ENCODE data around the gene BTN3A1.
A peak's percentile ranks its signal among the peaks of the same experiment; 100 is the strongest.

BTN3A1 gene

GRCh38 chr6:26438000-26438399, 35.9 kb downstream of the BTN3A1 start:
- TF ChIP-seq CTCF (IDR thresholded peaks at IDR 0.05): no peak
- Histone ChIP-seq H3K27me3 (no peaks in the 10 kb centered on the region), H3K27ac (no peak overlapping the region), H3K4me3 (ENCODE audit: low read depth in 1 of 2, low read length in 1 of 2) (no peak overlapping the region), H3K36me3 (no peaks in the 10 kb centered on the region), H3K9me3 (no peaks in the 10 kb centered on the region), H3K4me1 (ENCODE audit: control insufficient read depth in 1 of 2, insufficient read depth in 1 of 2, low read depth in 1 of 2, low read length in 1 of 2) (peaks cover 15 to 24% of the 10 kb centered on the region in 2 experiments)

- Histone ChIP-seq H3K9me3 (no peaks in the 10 kb centered on the region), H3K27me3 (no peaks in the 10 kb centered on the region), H3K27ac (peak overlapping the region; percentile 88), H3K4me3 (ENCODE audit: low read depth in 1 of 2, low read length in 1 of 2) (peak overlapping the region; percentile 54 to 70), H3K36me3 (no peaks in the 10 kb centered on the region), H3K4me1 (ENCODE audit: control insufficient read depth in 1 of 2, insufficient read depth in 1 of 2, low read depth in 1 of 2, low read length in 1 of 2) (peaks cover 15 to 24% of the 10 kb centered on the region in 2 experiments)
- TF ChIP-seq CTCF (IDR thresholded peaks at IDR 0.05): no peak
Measured at GRCh38 chr6:26439151-26440125, 37.4 kb downstream of the BTN3A1 start.

GRCh38 chr6:26440977-26441358, 38.9 kb downstream of the BTN3A1 start:
- TF ChIP-seq CTCF (IDR thresholded peaks at IDR 0.05): no peak
- peak overlapping the region; percentile 88 for H3K27ac ChIP-seq
- no peaks in the 10 kb centered on the region for H3K27me3 ChIP-seq
- H3K4me3 ChIP-seq (ENCODE audit: low read depth in 1 of 2, low read length in 1 of 2): peak overlapping the region; percentile 54 to 70
- H3K4me1 ChIP-seq (ENCODE audit: control insufficient read depth in 1 of 2, insufficient read depth in 1 of 2, low read depth in 1 of 2, low read length in 1 of 2): peaks cover 15 to 24% of the 10 kb centered on the region in 2 experiments
- no peaks in the 10 kb centered on the region for H3K9me3 ChIP-seq
- H3K36me3 ChIP-seq: peaks cover 3% of the 10 kb centered on the region

- TF ChIP-seq CTCF (IDR thresholded peaks at IDR 0.05): no peak
- Histone ChIP-seq H3K4me3 (ENCODE audit: low read depth in 1 of 2, low read length in 1 of 2) (no peak overlapping the region), H3K36me3 (peaks cover 3% of the 10 kb centered on the region), H3K4me1 (ENCODE audit: control insufficient read depth in 1 of 2, insufficient read depth in 1 of 2, low read depth in 1 of 2, low read length in 1 of 2) (peaks cover 15 to 24% of the 10 kb centered on the region in 2 experiments), H3K9me3 (no peaks in the 10 kb centered on the region), H3K27me3 (no peaks in the 10 kb centered on the region), H3K27ac (no peak overlapping the region)
Measured at GRCh38 chr6:26441977-26442376, 39.9 kb downstream of the BTN3A1 start.

GRCh38 chr6:26445934-26446667, 44.0 kb downstream of the BTN3A1 start:
- Histone ChIP-seq H3K27ac (no peak overlapping the region), H3K36me3 (peaks cover 3% of the 10 kb centered on the region), H3K4me3 (ENCODE audit: low read depth in 1 of 2, low read length in 1 of 2) (no peak overlapping the region), H3K9me3 (no peaks in the 10 kb centered on the region), H3K27me3 (no peaks in the 10 kb centered on the region), H3K4me1 (ENCODE audit: control insufficient read depth in 1 of 2, insufficient read depth in 1 of 2, low read depth in 1 of 2, low read length in 1 of 2) (peaks cover 0 to 8% of the 10 kb centered on the region in 2 experiments)
- TF ChIP-seq CTCF (IDR thresholded peaks at IDR 0.05): no peak
